Limb (tissue), 2 donors: ENCODE results near the gene MRI1.
"Not testable (repeated sequence)": the region's sequence is repeated elsewhere in the genome, so short reads cannot be mapped to it uniquely, and the experiment has no call there.

Experiments used
- DNase-seq, 2 donors: peaks; one replicate each; pipeline ENCODE4 v3.0.0-alpha.2; 2016; ENCODE audit errors: extremely low spot score in 2 of 2

The MRI1 gene

DNA sequence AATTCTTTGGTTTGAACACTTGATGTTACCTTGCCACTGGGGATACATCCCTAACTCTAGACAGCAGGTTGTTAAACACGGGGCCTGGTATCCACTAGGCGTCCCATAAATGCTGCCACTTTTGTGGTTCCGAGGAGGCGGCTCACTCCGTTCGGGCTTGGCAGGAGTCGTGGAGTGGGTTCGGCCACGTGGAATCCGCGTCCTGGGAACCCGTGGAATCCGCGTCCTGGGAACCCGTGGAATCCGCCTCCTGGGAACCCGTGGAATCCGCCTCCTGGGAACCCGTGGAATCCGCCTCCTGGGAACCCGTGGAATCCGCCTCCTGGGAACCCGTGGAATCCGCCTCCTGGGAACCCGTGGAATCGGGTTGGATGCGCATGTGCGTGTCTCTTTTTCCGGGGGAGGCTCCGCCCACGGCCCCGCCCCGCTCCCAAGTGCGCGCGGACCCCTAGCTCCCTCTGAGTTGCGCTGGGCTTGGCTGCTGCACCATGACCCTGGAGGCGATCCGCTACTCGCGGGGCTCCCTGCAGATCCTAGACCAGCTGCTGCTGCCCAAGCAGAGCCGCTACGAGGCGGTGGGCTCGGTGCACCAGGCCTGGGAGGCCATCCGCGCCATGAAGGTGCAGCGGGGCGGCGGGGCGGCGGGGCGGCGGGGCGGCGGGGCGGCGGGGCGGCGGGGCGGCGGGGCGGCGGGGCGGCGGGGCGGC lies at the start of gene MRI1:
Gene MRI1, plus strand, starts transcription at position 422 of the 707 bp plus-strand sequence. Its CDS starts 67 bp downstream, at position 489.
- peak; percentile 82 to 87 for DNase-seq

- no peak for DNase-seq
Observed at GRCh38 chr19:13717194-13717643, 47.1 kb upstream of the MRI1 start.

DNA sequence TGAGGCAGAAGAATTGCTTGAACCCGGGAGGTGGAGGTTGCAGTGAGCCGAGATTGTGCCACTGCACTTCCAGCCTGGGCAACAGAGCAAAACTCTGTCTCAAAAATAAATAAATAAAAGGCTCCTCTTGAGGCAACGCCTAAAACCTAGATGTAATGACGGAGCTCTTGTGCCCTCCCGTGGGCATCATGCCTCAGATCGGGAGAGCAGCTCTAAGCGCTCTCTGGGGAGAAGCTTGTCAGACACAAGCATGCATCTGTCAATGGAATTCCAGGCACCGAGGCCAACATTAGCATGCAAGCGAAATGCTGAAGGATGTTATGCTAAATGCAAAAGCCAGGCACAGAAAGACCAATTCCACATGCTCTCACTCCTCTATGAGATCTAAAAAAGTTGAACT lies 45.6 kb upstream of the MRI1 start:
- DNase-seq, result peak in 1 of 2 donors; percentile 69

DNA sequence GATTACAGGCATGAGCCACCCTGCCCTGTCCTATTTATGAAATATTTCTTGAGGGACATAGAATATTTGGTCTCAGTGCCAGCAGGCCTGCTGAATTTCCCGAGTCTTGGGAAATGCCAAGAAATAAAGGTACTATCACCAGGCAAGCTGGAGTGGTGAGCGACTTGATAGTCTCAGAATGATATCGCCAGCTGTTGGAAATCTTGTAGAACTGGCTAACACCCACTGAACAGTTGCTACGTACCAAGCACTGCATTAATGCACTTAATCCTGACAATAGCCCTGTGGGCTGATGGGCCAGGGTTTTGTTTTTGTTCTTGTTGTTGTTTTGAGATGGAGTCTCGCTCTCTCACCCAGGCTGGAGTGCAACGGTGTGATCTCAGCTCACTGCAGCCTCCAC lies 42.2 kb upstream of the MRI1 start:
- no peak for DNase-seq

GRCh38 chr19:13723206-13723605 lies 41.1 kb upstream of the MRI1 start:
- DNase-seq, result no peak

- DNase-seq, result no peak
Observed at GRCh38 chr19:13726323-13726722, 38.0 kb upstream of the MRI1 start.

GRCh38 chr19:13727798-13728197 lies 36.5 kb upstream of the MRI1 start:
- DNase-seq, result no peak

GRCh38 chr19:13729859-13730258 lies 34.5 kb upstream of the MRI1 start:
- DNase-seq, result no peak

GRCh38 chr19:13731147-13731964 lies 33.0 kb upstream of the MRI1 start:
- DNase-seq, result peak; percentile 95 to 98

GRCh38 chr19:13732337-13732736 lies 32.0 kb upstream of the MRI1 start:
- DNase-seq, result no peak

- no peak for DNase-seq
Observed at GRCh38 chr19:13734751-13735150, 29.6 kb upstream of the MRI1 start.

DNA sequence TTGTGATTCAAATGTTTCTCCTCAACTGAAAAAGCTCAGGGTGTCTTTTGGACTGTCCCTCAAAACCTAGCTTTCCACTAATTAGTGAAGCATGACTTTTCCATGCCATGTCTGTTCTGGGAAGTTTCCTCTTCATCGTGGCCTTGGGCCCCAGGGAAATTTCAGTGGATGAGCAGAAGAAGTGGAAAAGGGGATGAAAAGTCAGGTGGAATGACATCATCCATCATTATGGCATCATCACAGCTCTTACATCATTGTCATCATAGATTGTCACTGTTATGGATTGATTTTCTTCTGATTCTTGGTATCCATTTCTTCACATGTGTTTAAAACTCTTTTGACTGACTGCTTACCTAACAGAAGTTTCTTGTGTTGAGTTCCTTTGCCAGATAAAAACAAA lies 26.2 kb upstream of the MRI1 start:
- DNase-seq, result no peak

- DNase-seq, result no peak
Observed at GRCh38 chr19:13741893-13742292, 22.4 kb upstream of the MRI1 start.

DNA sequence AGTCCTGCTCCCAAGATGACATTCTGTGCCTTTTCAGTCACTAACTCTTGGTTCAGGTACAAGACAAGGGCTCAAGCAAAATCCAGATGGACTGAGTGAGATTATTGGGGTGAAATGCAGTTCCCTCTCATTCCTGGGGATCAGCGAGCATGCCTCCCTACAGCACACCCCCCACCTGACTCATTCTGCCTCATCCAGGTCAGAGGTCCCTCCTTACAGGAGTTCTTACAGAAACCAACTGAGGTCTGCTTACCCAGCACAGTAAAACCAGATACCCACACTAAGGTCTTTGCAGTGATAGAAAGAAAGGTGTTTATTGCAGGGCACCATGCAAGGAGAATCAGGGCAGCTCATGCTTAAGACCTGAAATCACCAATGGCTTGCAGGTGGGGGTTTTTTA lies 21.6 kb upstream of the MRI1 start:
- DNase-seq, result no peak

GRCh38 chr19:13744174-13744573 lies 20.1 kb upstream of the MRI1 start:
- no peak for DNase-seq

DNA sequence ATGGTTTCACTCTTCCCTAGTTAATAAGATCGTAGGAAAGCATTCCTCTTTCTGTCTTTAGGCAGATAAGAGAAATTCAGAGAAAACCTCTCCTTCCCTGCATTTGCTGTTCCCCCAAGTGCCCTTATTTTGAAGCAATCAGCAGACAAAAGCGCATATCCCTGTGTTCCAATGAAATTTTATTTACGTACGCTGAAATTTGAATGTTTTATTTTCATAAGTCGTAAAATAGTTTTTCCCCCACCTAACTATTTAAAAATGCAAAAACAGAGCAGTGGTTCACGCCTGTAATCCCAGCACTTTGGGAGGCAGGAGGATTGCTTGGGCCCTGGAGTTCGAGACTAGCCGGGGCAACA lies 17.2 kb upstream of the MRI1 start:
- no peak for DNase-seq

DNA sequence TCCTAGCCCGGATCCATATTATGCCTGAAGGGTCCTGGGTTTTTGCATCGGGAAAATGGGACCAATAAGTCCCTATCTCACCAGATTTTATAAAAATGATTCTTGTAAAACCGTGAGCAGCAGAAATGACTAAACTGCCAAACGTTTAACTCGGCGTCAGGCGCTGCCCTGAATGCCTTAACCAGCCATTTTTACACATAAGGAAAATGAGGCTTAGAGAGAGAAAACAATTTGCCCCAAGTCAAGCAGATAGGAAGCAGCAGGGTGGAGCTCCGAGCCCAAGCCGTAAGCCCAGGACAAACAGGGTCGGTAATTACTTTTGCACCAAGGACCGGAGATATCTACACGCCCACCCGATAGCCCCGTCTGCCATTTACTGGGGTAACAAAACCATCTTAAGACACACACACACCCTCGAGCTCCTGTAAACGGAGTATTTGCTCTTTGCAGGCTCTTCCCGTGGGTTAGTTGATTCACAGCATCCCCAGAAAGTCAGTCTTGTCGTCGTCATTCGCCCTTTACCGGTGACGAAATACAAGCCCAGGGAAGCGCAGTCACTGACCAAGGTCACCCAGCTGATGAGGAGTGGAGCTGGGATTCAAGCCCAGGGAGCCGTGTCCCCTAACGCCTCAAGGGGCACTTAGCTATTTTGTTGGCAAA lies 16.0 kb upstream of the MRI1 start:
- DNase-seq, result no peak

DNA sequence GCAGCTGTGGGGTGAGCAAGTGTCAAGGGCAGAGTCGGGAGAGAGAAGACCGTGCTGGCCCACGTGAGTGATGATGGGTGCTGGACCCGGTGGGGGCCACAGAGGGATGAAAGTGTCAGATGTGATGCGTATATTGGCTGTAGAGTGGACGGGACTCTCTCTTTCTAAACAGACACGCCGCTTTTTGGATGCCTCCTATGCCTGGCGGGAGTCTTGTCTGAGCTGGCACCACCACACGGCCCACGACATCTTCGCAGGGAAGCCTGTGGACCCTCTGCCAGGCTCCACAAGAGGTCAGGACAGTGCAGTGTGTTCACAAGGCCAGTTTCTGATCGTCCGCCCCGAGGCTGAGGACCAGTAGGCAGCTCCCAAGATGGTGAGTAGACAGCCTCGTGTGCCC lies 12.9 kb upstream of the MRI1 start:
- DNase-seq, result no peak

DNA sequence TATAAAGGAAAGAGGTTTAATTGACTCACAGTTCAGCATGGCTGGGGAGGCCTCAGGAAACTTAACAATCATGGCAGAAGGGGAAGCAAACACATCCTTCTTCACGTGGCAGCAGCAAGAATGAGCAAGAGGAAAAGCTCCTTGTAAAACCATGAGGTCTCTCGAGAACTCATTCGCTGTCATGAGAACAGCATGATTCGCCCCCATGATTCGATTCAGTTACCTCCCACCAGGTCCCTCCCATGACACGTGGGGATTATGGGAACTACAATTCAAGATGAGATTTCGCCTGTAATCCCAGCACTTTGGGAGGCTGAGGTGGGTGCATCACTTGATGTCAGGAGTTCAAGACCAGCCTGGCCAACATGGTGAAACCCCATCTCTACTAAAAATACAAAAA lies 10.7 kb upstream of the MRI1 start:
- DNase-seq, result not testable (repeated sequence)

DNA sequence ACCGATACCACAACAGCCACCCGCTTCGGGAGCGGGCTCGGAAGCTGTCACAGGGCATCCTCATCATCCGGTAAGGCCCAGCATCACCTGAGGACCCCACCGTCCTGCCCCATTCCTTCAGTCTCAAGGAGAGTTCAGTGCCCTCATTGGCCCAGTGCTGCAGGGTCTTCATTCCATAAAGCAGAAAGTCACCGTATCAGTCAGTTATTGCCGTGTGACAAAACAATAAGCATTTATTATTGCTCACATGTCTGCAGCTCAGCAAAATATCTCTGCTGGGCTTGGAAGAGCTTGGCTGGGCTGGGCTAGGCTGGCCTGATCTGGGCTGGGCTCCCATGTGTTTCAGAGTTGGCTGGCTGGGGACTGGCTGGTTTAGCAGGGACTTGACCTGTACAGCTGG lies 8.1 kb upstream of the MRI1 start:
- DNase-seq, result no peak

- no peak for DNase-seq
Observed at GRCh38 chr19:13757805-13758772, 6.2 kb upstream of the MRI1 start.
